Measurements from ENCODE around the gene ADCY7.
A peak's percentile ranks its signal among the peaks of the same experiment; 100 is the strongest.

Gene ADCY7

GRCh38 chr16:50248845-50249244 lies 17.5 kb upstream of the ADCY7 start:
- no peak for DNase-seq (ENCODE audit: low read depth)
- TF ChIP-seq, protein P1, sequence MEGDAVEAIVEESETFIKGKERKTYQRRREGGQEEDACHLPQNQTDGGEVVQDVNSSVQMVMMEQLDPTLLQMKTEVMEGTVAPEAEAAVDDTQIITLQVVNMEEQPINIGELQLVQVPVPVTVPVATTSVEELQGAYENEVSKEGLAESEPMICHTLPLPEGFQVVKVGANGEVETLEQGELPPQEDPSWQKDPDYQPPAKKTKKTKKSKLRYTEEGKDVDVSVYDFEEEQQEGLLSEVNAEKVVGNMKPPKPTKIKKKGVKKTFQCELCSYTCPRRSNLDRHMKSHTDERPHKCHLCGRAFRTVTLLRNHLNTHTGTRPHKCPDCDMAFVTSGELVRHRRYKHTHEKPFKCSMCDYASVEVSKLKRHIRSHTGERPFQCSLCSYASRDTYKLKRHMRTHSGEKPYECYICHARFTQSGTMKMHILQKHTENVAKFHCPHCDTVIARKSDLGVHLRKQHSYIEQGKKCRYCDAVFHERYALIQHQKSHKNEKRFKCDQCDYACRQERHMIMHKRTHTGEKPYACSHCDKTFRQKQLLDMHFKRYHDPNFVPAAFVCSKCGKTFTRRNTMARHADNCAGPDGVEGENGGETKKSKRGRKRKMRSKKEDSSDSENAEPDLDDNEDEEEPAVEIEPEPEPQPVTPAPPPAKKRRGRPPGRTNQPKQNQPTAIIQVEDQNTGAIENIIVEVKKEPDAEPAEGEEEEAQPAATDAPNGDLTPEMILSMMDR (IDR thresholded peaks at IDR 0.05; ENCODE audit: control insufficient read depth, insufficient read depth, low read depth, low read length, missing control alignments), result no peak
- no peak overlapping the region for H3K4me3 ChIP-seq (ENCODE audit: control insufficient read depth, low read depth, low read length)

GRCh38 chr16:50251375-50252081 lies 14.8 kb upstream of the ADCY7 start:
- TF ChIP-seq, protein P1 (IDR thresholded peaks at IDR 0.05; ENCODE audit: control insufficient read depth, insufficient read depth, low read depth, low read length, missing control alignments), result no peak
- no peak overlapping the region for H3K4me3 ChIP-seq (ENCODE audit: control insufficient read depth, low read depth, low read length)
- peak; percentile 92 for DNase-seq (ENCODE audit: low read depth)

- TF ChIP-seq, protein P1 (IDR thresholded peaks at IDR 0.05; ENCODE audit: control insufficient read depth, insufficient read depth, low read depth, low read length, missing control alignments), result no peak
- no peak overlapping the region for H3K4me3 ChIP-seq (ENCODE audit: control insufficient read depth, low read depth, low read length)
- DNase-seq (ENCODE audit: low read depth), result no peak
Observed at GRCh38 chr16:50252082-50252611, 14.2 kb upstream of the ADCY7 start.

DNA sequence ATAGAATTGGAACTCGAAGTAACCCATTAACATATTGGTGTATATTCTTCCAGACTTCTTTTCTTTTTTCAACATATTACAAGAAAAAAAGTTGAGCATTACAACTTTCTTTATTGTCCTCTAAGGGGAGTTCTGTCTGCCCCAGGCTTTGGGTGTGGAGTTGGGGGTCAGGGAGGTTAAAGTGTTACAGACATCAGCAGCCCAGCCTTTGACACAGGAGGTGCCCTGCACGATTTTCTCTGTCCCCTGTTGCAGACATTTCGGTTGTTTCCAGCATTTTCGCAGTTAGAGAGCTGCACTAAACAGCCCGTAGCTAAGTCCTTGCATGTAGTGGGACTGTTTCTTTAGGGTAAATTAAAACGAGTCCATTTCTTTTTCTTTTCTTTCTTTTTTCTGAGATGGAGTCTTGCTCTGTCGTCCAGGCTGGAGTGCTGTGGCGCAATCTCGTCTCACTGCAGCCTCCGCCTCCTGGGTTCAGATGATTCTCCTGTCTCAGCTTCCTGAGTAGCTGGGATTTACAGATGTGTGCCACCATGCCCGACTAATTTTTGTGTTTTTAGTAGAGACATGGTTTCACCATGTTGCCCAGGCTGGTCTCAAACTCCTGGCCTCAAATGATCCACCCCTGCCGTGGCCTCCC lies 13.4 kb upstream of the ADCY7 start:
- DNase-seq (ENCODE audit: low read depth), result no peak
- TF ChIP-seq, protein P1 (IDR thresholded peaks at IDR 0.05; ENCODE audit: control insufficient read depth, insufficient read depth, low read depth, low read length, missing control alignments), result no peak
- no peak overlapping the region for H3K4me3 ChIP-seq (ENCODE audit: control insufficient read depth, low read depth, low read length)

DNA sequence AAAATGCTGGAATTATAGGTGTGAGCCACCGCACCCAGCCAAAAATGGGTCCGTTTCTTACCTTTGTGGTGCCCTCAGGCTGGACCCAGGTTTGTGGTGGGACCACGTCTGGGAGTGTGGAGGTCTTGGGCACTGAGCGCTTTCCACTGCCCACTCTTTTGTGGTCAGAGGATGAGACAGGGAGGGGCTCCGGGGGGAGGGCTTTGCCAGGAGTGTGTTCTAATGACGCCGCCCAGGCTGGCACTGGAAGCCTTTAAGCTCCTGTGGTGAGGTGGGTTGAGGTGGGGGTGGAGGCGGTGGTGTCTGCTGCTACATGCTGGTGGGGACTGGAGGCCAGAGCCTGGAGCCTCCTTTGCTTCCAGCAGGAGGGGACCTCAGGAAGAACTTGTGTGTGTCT lies 12.8 kb upstream of the ADCY7 start:
- H3K4me3 ChIP-seq (ENCODE audit: control insufficient read depth, low read depth, low read length), result no peak overlapping the region
- no peak for DNase-seq (ENCODE audit: low read depth)
- TF ChIP-seq, protein P1 (IDR thresholded peaks at IDR 0.05; ENCODE audit: control insufficient read depth, insufficient read depth, low read depth, low read length, missing control alignments), result no peak

DNA sequence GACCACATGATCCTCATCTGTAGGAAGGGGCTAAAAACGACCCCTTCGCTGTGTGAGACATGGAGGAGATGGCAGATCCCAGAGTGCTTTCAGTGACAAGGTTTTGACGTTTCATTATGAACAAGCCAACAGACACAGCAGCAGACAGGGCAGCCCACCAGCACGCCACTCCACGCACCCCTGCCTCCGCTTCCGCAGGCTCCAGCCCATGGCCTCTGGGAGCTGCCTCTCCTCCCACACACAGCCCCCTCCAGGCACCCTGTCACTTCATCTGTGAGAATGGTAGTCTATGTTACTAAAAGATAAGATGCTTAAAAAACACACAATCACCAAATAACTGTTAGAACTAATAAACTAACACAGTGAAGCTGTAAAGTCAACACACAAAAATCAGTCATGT lies 12.3 kb upstream of the ADCY7 start:
- TF ChIP-seq, protein P1 (IDR thresholded peaks at IDR 0.05; ENCODE audit: control insufficient read depth, insufficient read depth, low read depth, low read length, missing control alignments), result no peak
- no peak overlapping the region for H3K4me3 ChIP-seq (ENCODE audit: control insufficient read depth, low read depth, low read length)
- DNase-seq (ENCODE audit: low read depth), result no peak

All from AG09309 (cell line).